ENCODE results near the gene PDCD2. TPM values are rescaled to one million over a fixed set of nuclear protein-coding genes. Genes with fewer than 3 reads are reported as not detected.

PDCD2 gene
- total RNA-seq, 2 experiments from 2014 or later, result 56.9 to 57.1 TPM

DNA sequence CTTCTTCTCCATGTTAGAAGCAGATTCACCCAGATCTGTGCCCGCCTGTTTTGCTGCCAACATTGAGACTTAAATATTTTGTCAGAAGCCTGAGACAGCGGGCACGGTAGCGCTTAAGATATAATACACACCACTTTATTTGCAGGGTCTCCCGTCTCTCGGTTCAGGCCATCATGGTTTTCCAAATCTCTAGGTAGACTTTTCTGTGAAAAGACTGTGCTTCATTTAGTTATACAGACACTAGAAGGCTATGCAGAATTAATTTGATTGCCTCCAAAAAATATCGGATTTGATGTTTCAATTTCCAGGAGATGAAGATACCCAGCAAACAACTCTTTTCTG lies 29.7 kb downstream of the PDCD2 start:
- Mint-ChIP-seq H3K36me3 (ENCODE audit: low read depth) (peaks cover 35% of the 10 kb centered on the region), H3K9me3 (no peaks in the 10 kb centered on the region), H3K4me3 (no peak overlapping the region), H3K27me3 (no peaks in the 10 kb centered on the region), H3K4me1 (ENCODE audit: low read depth) (peaks cover 27% of the 10 kb centered on the region), H3K27ac (no peak overlapping the region)
- POLR2A ChIA-PET, result interaction anchor here (1.4 to 3.8 kb wide), 3 partner anchors 11 to 803 kb away, joined by 5 to 100 read pairs (median 67); partner anchors contain the start of genes DYNLT2, ERMARD and PDCD2
- Histone ChIP-seq H3K27me3 (ENCODE audit: control insufficient read depth in 1 of 2, insufficient read depth in 2 of 2, low read length in 2 of 2) (no peaks in the 10 kb centered on the region), H3K36me3 (ENCODE audit: insufficient read depth, low read length) (peaks cover 29% of the 10 kb centered on the region), H3K9me3 (ENCODE audit: control insufficient read depth in 1 of 2, insufficient read depth in 1 of 2, low read length in 2 of 2) (no peaks in the 10 kb centered on the region), H3K4me1 (ENCODE audit: insufficient read depth, low read length) (peaks cover 34% of the 10 kb centered on the region), H3K4me3 (ENCODE audit: low read length) (peak overlapping the region; percentile 96), H3K27ac (ENCODE audit: low read depth in 1 of 2, low read length in 2 of 2) (peak overlapping the region; percentile 74 to 89)
- TF ChIP-seq, protein P1, sequence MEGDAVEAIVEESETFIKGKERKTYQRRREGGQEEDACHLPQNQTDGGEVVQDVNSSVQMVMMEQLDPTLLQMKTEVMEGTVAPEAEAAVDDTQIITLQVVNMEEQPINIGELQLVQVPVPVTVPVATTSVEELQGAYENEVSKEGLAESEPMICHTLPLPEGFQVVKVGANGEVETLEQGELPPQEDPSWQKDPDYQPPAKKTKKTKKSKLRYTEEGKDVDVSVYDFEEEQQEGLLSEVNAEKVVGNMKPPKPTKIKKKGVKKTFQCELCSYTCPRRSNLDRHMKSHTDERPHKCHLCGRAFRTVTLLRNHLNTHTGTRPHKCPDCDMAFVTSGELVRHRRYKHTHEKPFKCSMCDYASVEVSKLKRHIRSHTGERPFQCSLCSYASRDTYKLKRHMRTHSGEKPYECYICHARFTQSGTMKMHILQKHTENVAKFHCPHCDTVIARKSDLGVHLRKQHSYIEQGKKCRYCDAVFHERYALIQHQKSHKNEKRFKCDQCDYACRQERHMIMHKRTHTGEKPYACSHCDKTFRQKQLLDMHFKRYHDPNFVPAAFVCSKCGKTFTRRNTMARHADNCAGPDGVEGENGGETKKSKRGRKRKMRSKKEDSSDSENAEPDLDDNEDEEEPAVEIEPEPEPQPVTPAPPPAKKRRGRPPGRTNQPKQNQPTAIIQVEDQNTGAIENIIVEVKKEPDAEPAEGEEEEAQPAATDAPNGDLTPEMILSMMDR (IDR thresholded peaks at IDR 0.05), result no peak
- CTCF ChIA-PET, result no interaction called here
- ATAC-seq (ENCODE audit: poor library complexity) (no peak), DNase-seq (no peak)
- intact Hi-C loops (cut with DNase I, micrococcal nuclease), result loop anchor here (1.0 to 10.0 kb wide), 6 partner anchors 26 to 1342 kb away; partner anchors contain the start of genes DYNLT2 (in 2 of the 2), ERMARD (in 2 of the 2), FAM120B (in 1 of the 2) and PHF10 (in 1 of the 2)

DNA sequence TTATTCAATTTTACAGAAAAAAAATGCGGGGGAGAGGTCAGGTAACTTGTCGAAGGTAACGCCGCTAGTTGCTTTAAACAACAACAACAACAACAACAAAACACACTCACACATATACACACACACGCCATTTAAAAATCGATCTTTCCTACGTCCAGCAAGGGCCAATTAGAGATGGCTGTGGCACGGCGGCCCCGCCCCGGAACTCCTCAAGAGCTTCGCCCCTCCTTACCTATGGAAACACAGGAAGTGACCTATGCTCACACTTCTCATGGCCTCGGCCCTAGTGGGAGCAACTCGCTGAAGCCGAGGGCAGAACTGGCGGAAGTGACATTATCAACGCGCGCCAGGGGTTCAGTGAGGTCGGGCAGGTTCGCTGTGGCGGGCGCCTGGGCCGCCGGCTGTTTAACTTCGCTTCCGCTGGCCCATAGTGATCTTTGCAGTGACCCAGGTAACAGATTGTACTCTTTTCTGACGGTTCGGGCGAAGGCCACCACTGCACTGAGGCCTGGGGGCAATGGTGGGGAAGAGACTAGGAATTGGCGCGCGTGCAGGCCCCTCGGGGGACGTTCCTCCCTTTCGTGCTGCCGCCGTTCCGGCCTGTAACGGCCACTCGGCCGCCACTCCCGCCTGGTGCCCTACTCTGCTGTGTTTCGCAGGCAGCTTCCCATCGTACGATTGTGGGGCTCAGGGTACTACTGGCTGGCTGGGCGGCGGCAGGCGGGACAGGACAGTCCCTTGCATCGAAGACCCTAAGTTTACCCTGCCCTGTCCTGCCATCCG lies 30.2 kb downstream of the PDCD2 start, which contains the start of gene TBP:
TBP (plus strand) TSS at position 357 of the 783 bp plus-strand sequence. CDS start 2,661 bp downstream, outside the sequence.
- peak within 1 kb of the TSS; percentile 96 for H3K4me3 ChIP-seq (ENCODE audit: low read length)
- H3K27ac ChIP-seq (ENCODE audit: low read depth in 1 of 2, low read length in 2 of 2), result peak within 1 kb of the TSS; percentile 93
- no peaks in the 10 kb centered on the region for H3K27me3 ChIP-seq (ENCODE audit: control insufficient read depth in 1 of 2, insufficient read depth in 2 of 2, low read length in 2 of 2)
- H3K4me1 ChIP-seq (ENCODE audit: insufficient read depth, low read length), result peaks cover 34% of the 10 kb centered on the region
- ChIA-PET CTCF (interaction anchor here (0.7 to 2.3 kb wide), 2 partner anchors 30 to 722 kb away, joined by 3 to 9 read pairs; partner anchors contain the start of gene PDCD2), POLR2A (interaction anchor here (0.6 to 3.8 kb wide), 18 partner anchors 8 to 852 kb away, joined by 3 to 100 read pairs (median 6); partner anchors contain the start of genes C6orf120, DYNLT2, ERMARD and PDCD2)
- Mint-ChIP-seq H3K27ac (no peak within 1 kb of the TSS), H3K9me3 (no peaks in the 10 kb centered on the region), H3K27me3 (no peaks in the 10 kb centered on the region), H3K4me3 (no peak within 1 kb of the TSS), H3K4me1 (ENCODE audit: low read depth) (peaks cover 27% of the 10 kb centered on the region), H3K36me3 (ENCODE audit: low read depth) (peaks cover 35% of the 10 kb centered on the region)
- TF ChIP-seq, protein P1 (IDR thresholded peaks at IDR 0.05), result no peak
- no peaks in the 10 kb centered on the region for H3K9me3 ChIP-seq (ENCODE audit: control insufficient read depth in 1 of 2, insufficient read depth in 1 of 2, low read length in 2 of 2)
- ATAC-seq (ENCODE audit: poor library complexity) (peak; percentile 90), DNase-seq (peak; percentile 91 to 99 (median 96))
- H3K36me3 ChIP-seq (ENCODE audit: insufficient read depth, low read length), result peaks cover 32% of the 10 kb centered on the region
- intact Hi-C loops (cut with DNase I, micrococcal nuclease), result loop anchor here (1.0 to 10.0 kb wide), 5 partner anchors 29 to 1342 kb away; partner anchors contain the start of genes DYNLT2 (in 2 of the 2), ERMARD (in 2 of the 2), FAM120B (in 1 of the 2) and PHF10 (in 1 of the 2)

DNA sequence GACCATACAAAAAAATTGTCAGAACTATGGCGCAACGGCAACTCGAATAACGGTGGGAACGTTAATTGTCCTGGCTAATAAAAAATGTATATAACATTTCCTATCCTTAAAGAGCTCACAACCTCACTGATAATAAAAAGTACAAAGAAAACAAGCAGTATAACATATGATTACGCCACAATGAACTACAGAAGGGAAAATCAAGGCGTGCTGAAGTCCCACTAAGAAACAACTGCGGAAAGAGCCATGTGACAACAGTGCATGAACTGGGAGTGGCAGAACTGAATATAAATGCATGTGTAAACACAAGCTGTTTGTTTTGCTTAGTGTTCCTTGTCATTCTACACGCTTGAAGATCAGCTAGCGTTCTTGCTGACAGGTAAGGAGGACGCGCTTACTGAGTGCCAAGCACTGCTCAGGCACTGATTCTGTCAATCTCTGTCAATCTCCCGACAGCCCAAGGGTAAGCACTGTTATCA lies 30.9 kb downstream of the PDCD2 start:
- Mint-ChIP-seq H3K36me3 (ENCODE audit: low read depth) (peaks cover 36% of the 10 kb centered on the region), H3K4me3 (no peak overlapping the region), H3K27me3 (no peaks in the 10 kb centered on the region), H3K4me1 (ENCODE audit: low read depth) (peaks cover 30% of the 10 kb centered on the region), H3K9me3 (no peaks in the 10 kb centered on the region), H3K27ac (no peak overlapping the region)
- H3K27ac ChIP-seq (ENCODE audit: low read depth in 1 of 2, low read length in 2 of 2), result peak overlapping the region; percentile 93
- ATAC-seq (ENCODE audit: poor library complexity) (peak; percentile 73), DNase-seq (peak in 4 of 14 experiments; percentile 10 to 84 (median 68))
- TF ChIP-seq, protein P1 (IDR thresholded peaks at IDR 0.05), result no peak
- CTCF ChIA-PET, result interaction anchor here (0.7 to 2.3 kb wide), 2 partner anchors 31 to 722 kb away, joined by 3 to 9 read pairs; partner anchors contain the start of gene PDCD2
- POLR2A ChIA-PET, result interaction anchor here (0.8 to 3.8 kb wide), 19 partner anchors 9 to 852 kb away, joined by 3 to 100 read pairs (median 6); partner anchors contain the start of genes C6orf120, DYNLT2, ERMARD and PDCD2
- H3K4me3 ChIP-seq (ENCODE audit: low read length), result peak overlapping the region; percentile 96
- intact Hi-C loops (cut with DNase I, micrococcal nuclease), result loop anchor here (1.0 to 10.0 kb wide), 7 partner anchors 30 to 1341 kb away; partner anchors contain the start of genes DYNLT2 (in 2 of the 2), ERMARD (in 2 of the 2), C6orf120 (in 1 of the 2) and FAM120B (in 1 of the 2)
- no peaks in the 10 kb centered on the region for H3K27me3 ChIP-seq (ENCODE audit: control insufficient read depth in 1 of 2, insufficient read depth in 2 of 2, low read length in 2 of 2)
- H3K4me1 ChIP-seq (ENCODE audit: insufficient read depth, low read length), result peaks cover 34% of the 10 kb centered on the region
- H3K9me3 ChIP-seq (ENCODE audit: control insufficient read depth in 1 of 2, insufficient read depth in 1 of 2, low read length in 2 of 2), result no peaks in the 10 kb centered on the region
- peaks cover 37% of the 10 kb centered on the region for H3K36me3 ChIP-seq (ENCODE audit: insufficient read depth, low read length)

Measured in CD4-positive, alpha-beta T cell (primary cell).